ENCODE data around the gene ZNF503.

Gene ZNF503

GRCh38 chr10:75431180-75432111 is 29.9 kb upstream of the ZNF503 start, which contains the start of gene LRMDA:
LRMDA (plus strand) TSS chr10:75431624.
- no peak for DNase-seq

DNA sequence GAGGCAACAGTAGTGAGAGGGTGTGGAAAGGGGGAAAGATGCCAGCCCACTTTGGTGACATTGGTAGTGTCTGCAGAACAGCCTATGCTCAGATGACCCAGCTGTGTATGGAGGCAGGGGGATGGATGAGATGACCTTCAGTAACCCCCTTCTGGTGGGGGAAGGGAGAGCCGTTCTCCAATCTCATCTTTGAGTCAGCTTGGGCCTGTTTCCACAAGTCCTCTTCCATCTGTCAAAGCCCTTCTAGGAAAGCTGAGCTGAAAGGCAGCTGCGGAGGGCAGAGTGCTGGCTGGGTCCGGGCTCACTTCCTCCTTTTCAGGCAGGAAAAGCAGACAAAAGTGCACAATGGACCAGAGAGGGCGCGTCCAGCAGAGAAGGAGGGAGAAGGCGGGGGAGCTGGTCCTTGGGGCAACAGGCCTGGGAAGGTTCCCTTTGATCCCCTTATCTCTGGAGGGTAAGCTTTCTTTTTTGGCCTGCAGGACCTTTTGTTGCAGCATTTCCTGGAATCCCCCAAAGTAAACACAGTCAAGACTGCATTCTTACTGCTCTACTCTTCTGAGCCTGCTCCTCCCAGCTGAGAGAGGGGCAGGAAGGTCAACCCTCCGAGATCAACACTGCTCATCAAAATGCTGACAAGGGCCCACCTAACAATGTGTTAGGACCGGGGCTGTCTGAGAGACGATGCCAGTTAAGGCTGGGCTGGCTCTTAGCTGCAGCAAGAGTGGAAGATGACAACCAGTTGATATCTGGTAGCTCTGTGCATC is 28.6 kb upstream of the ZNF503 start:
- no peak for DNase-seq

DNA sequence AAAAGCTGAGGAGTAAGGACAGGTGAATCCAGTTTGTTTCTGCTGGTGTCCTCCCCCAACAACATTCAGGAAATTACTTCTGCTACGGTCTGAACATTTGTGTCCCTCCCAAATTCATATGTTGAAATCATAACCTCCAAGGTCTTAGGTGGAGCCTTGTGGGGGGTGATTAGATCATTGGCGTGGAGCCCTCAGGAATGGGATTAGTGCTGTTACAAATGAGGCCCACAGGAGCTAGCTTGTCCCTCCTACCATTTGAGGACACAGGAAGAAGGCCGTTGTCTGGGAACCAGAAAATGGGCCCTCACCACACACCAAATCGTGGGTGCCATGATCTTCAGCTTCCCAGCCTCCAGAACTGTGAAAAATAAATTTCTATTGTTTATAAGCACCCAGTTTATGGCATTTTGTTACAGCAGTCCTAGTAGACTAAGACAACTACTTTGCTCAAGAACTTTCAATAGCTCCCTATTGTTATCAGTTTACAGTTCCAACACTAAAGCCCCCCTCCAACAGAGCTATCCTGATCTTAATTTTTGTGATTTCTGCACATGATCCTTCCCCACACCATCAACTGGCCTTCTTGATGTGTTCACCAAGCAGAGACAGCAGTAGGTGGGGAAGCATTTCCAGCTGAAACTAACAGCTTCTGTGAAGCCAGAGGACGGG is 27.7 kb upstream of the ZNF503 start:
- no peak for DNase-seq

GRCh38 chr10:75428434-75429158 is 27.0 kb upstream of the ZNF503 start:
- no peak for DNase-seq

DNA sequence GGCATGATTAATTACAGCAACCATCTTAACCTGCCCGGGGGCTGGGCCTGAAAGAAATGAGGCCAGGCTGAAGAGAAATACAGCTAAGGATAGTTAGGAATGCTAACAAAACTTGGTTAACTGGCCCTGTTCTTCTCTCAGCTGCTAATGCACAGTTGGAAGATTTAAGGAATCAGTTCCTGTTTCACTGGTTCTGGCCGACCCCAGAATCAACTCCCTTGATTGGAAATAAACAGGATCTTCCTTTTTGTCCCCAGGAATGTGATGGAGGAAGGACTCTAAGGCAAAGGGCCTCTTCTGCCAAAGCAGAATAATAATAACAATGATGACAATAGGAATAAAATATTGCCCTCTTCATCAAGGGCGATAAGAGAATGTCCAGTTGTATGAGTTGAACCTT is 26.4 kb upstream of the ZNF503 start:
- no peak for DNase-seq

DNA sequence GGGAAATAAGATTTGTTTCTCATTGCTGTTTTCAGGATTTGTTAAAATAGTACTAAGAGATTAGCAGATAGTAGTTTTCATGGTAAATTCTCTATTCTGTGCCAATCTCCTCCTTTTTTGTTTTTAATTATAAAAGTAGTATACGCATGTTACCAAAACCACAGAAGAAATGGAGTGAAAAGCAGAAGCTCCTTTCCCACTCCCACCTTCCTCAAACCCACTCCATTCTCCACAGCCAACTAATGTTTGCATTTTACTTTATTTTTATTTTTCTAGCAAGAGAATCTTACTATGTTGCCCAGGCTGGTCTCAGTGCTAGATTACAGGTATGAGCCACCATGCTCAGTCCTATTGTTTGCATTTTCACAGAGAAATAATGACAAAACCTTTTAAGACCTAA is 25.3 kb upstream of the ZNF503 start:
- no peak for DNase-seq

DNA sequence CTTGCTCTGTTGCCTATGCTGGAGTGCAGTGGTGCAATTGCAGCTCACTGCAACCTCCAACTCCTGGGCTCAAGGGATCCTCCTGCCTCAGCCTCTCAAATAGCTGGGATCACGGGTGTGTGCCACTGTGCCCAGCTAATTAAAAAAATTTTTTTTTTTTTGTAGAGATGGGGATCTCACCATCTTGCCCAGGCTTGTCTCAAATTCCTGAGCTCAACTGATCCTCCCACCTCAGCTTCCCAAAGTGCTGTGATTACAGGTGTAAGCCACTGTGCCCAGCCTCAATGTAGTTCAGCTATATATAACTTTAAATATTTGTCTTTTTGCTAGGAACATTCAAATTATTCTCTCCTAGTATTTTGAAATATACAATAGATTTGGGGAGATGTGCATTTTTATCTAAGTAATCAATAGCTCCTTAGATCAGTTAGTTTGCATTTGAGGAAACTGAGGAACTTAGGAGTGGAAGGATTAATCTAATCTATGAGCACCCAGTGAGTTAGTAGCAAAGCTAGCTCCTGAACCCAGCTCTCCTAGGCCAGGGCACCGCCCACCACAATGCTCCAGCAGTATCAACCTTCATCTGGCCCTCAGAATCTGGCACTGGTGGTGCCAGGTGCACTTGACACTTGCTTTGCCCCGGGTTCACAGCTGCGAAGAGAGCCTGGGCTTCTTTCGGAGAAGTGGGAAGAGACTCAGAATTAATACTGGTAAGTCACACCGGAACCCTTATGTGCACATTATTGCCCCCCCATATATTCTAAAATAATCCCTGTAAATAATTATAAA is 23.9 kb upstream of the ZNF503 start:
- DNase-seq, result no peak

DNA sequence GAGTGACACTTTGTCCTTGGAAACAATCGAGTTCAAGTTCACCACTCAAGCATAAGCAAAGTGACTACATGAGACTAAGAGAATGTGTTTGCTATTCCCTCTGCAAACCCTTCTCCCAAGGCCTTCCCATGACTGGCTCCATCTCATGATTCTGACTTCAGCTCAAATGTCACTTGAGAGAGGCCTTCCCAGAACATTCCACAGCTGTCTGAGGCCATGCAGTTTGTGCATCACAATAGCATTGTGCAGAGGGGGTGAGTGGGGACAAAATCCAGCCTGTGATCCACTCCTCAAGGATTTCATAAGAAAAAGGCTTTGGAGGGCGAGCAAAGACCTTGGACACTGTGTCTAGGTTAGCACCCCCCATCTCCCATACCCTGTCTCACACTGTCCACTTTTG is 23.0 kb upstream of the ZNF503 start:
- no peak for DNase-seq

- no peak for DNase-seq
Measured at GRCh38 chr10:75422913-75423312, 21.3 kb upstream of the ZNF503 start.

DNA sequence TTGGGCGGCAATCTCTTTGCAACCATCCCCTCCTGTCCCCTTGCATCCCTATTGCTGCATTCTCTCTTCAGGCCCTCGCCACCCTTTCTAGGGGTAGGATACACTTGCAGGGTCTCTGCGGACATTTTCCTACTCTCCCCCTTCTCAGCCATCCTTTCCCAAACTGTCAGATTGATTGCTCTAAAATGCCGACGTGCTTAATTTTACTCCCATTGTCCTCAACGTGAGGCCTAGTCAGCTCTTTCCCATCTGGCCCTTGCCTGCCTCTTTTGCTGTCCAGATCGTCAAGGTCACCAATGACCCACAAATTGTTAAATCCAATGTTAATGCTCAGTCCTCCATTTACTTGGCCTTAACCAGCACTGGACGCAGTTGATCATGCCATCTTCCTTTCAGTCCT is 17.1 kb upstream of the ZNF503 start:
- no peak for DNase-seq

- no peak for DNase-seq
Measured at GRCh38 chr10:75418293-75418692, 16.7 kb upstream of the ZNF503 start.

DNA sequence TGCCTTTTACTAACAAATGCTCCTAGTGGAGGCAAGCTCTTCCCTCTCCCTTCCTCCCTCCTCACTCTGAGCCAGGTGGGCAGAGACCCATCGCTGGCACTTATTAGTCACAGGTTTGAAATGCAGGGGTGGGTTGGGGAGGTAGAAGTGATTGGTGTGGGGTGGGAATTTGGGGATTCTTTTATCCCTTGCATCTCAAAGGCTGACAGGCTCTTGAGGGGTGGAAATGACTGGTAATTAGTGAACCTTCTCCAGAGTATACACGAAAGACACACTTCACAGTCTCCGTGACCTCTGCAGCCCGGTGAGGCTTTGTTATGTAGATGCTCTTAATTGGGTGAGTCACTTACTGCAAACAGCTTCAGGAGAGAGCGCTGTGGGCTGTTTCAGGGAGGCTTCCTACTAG is 16.0 kb upstream of the ZNF503 start:
- no peak for DNase-seq

- no peak for DNase-seq
Measured at GRCh38 chr10:75414527-75414926, 13.0 kb upstream of the ZNF503 start.

GRCh38 chr10:75410132-75411005 is 8.8 kb upstream of the ZNF503 start:
- no peak for DNase-seq

GRCh38 chr10:75408911-75409885 is 7.6 kb upstream of the ZNF503 start:
- no peak for DNase-seq

GRCh38 chr10:75408509-75408875 is 6.9 kb upstream of the ZNF503 start:
- no peak for DNase-seq

DNA sequence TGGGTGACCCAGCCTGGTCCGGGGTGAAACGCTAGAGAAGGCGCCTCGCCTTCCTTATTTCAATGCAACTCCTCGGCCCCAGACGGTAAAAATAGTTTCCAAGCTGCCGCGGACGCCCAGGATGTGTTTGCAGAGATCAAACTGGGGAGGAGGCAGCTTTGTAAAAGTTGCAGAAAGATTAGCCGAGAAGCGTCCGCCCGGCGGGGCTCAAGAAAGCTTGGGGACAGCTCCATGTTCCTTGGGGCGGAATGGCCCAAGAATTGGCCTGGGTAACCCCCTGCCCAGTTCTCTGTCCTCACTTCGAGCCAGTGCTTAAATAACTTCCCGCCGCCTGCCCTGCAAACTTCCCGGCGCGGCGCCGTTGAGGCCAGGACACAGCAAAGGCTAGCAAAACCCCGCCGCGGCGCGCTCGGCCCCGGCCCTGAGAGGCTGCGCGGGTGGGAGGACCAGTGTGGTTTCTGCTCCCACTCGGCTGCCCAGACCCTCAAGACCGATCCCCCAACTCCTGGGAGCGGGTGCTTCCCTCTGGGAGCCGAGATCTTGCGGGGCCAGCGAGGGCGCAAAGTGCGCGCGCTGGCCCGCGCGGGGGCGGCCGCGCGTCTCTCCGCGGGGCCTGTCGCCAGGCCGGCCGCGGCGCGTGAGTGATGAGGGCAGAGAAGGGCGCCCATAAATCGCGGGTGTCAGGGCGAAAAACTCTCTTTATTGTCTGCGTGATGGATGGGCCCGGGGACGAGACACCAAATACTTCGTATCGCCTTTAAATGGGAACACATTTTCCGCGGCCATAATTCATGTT is 6.3 kb upstream of the ZNF503 start:
- no peak for DNase-seq

- DNase-seq, result no peak
Measured at GRCh38 chr10:75407224-75407712, 5.7 kb upstream of the ZNF503 start.

Data from activated CD4-positive, CD25-positive, alpha-beta regulatory T cell treated with anti-CD3 and anti-CD28 coated beads, Interleukin-2, amount 50 U/mL, for 72 hours (primary cell).